Panc1 (cell line): ENCODE results near the gene COL16A1. TPM values are rescaled to one million over a fixed set of nuclear protein-coding genes. Genes with fewer than 3 reads are reported as not detected.

Experiments used
- ATAC-seq: fragments of 200-7000 bp; cut with Tn5 transposase; 2 replicates; pipeline ENCODE4 v1.9.1; 2020; ENCODE audit warnings: mild to moderate bottlenecking, moderate library complexity
- BruUV-seq: library from RNA; stranded (reverse); fragments of 400-500 nt; replicated peaks from 2 replicates; lab custom pipeline; 2021; lab: Mats Ljungman, UMichigan
- CTCF ChIA-PET: fragments of 300-600 bp; sonication (Branson Sonifier 250); formaldehyde crosslinking; loops from one replicate; lab custom pipeline; 2022; ENCODE audit warnings: antibody characterized with exemption; lab: Charles Lee
- POLR2A ChIA-PET: fragments of 300-600 bp; sonication (Branson Sonifier 250); formaldehyde crosslinking; loops from one replicate; lab custom pipeline; 2022; ENCODE audit warnings: antibody characterized with exemption; lab: Charles Lee
- DNase-seq: peaks from one replicate; pipeline ENCODE4 v3.0.0-alpha.2; 2010; ENCODE audit warnings: low read depth, low spot score
- H3K27ac ChIP-seq: 2 replicates; pipeline ENCODE4 v1.5.1; 2011; ENCODE audit warnings: mild to moderate bottlenecking, low read length, inconsistent platforms
- H3K27me3 ChIP-seq: fragments of 200-500 bp; sonication (Bioruptor generic); 2 replicates; pipeline ENCODE4 v1.6.0; 2014; ENCODE audit warnings: low read length, inconsistent platforms; ENCODE audit not compliant: control insufficient read depth, insufficient read depth
- H3K36me3 ChIP-seq: fragments of 200-500 bp; sonication (Bioruptor generic); 2 replicates; pipeline ENCODE4 v1.5.1; 2014; ENCODE audit warnings: inconsistent platforms, mild to moderate bottlenecking, low read length, moderate library complexity; ENCODE audit not compliant: control insufficient read depth, insufficient read depth
- H3K4me1 ChIP-seq: 2 replicates; pipeline ENCODE4 v1.5.1; 2011; ENCODE audit warnings: inconsistent platforms, mild to moderate bottlenecking, low read length, moderate library complexity; ENCODE audit not compliant: control insufficient read depth, insufficient read depth
- H3K4me3 ChIP-seq, 2 experiments: 2 replicates each; pipeline ENCODE4 v1.5.1; 2011 to 2012; ENCODE audit warnings: low read depth in 2 of 2, low read length in 2 of 2, mild to moderate bottlenecking in 2 of 2, inconsistent platforms in 1 of 2, moderate library complexity in 1 of 2
- H3K9me3 ChIP-seq: fragments of 200-500 bp; sonication (Bioruptor generic); 2 replicates; pipeline ENCODE4 v1.5.1; 2014; ENCODE audit warnings: low read depth, mild to moderate bottlenecking, inconsistent platforms, low read length, moderate library complexity; ENCODE audit not compliant: control insufficient read depth, insufficient read depth
- CTCF ChIP-seq: fragments of 450-650 bp; IDR thresholded peaks from 2 replicates; pipeline ENCODE4 v1.5.1; 2017; ENCODE audit warnings: mild to moderate bottlenecking
- POLR2AphosphoS5 ChIP-seq: IDR thresholded peaks from 2 replicates; pipeline ENCODE4 v1.6.1; 2012; ENCODE audit warnings: mild to moderate bottlenecking, low read depth, low read length, moderate library complexity
- REST ChIP-seq, 2 experiments: IDR thresholded peaks; 2 replicates each; pipeline ENCODE4 v1.6.1; 2011 to 2012; ENCODE audit warnings: low read depth in 2 of 2, control low read depth in 1 of 2, low read length in 1 of 2, mild to moderate bottlenecking in 1 of 2, moderate library complexity in 1 of 2; ENCODE audit not compliant: insufficient read depth in 1 of 2
- SIN3A ChIP-seq: IDR thresholded peaks from 2 replicates; pipeline ENCODE4 v1.6.1; 2012; ENCODE audit warnings: low read depth, mild to moderate bottlenecking, low read length, moderate library complexity, borderline replicate concordance; ENCODE audit not compliant: insufficient read depth
- TCF7L2 ChIP-seq: IDR thresholded peaks from 2 replicates; pipeline ENCODE4 v1.6.1; 2011; ENCODE audit warnings: mild to moderate bottlenecking, low read depth, low read length, inconsistent platforms
- in situ Hi-C: cut with HindIII; loops from 2 replicates; pipeline ENCODE4 v1.10.0; 2016; ENCODE audit warnings: low sequenced_read_pairs, low pct_unique_long_range_greater_than_20kb
- intact Hi-C: fragments of 100-400 bp; cut with micrococcal nuclease; formaldehyde crosslinking; loops from one replicate; pipeline ENCODE4 v1.10.0; 2022; ENCODE audit not compliant: unreplicated experiment
- total RNA-seq: library from RNA; stranded (reverse); gene quantifications from one replicate; pipeline ENCODE4 v1.2.1, GENCODE V29; 2021; ENCODE audit not compliant: unreplicated experiment

The COL16A1 gene
- total RNA-seq, 1 experiment from 2014 or later: 7.6 TPM

- BruUV-seq: no TSS peak
- CTCF ChIA-PET: interaction anchor here (0.7 kb wide), 2 partner anchors 13 to 1826 kb away, joined by 6 to 11 read pairs; no protein-coding TSS in a partner anchor
- no peak for DNase-seq
- H3K27ac ChIP-seq: no peak overlapping the region
- H3K4me3 ChIP-seq: no peak overlapping the region
- ATAC-seq: no peak
- no peaks in the 10 kb centered on the region for H3K9me3 ChIP-seq
- intact Hi-C loops (no loop called here), in situ Hi-C loops (no loop called here)
- H3K36me3 ChIP-seq: no peaks in the 10 kb centered on the region
- no peaks in the 10 kb centered on the region; the same call in none of the 2 replicates for H3K4me1 ChIP-seq
- no peak for TF ChIP-seq POLR2AphosphoS5
- no peak for TF ChIP-seq TCF7L2
- no peak for TF ChIP-seq REST (IDR thresholded peaks at IDR 0.05; ENCODE audit: insufficient read depth in 1 of 2, low read depth in 2 of 2, low read length in 1 of 2)
- TF ChIP-seq SIN3A: no peak
- TF ChIP-seq CTCF: no peak
- H3K27me3 ChIP-seq: no peaks in the 10 kb centered on the region
- POLR2A ChIA-PET: no interaction called here
Observed at GRCh38 chr1:31675756-31676155, 28.1 kb downstream of the COL16A1 start.

- no peak for DNase-seq
- in situ Hi-C loops: no loop called here
- Histone ChIP-seq H3K36me3 (no peaks in the 10 kb centered on the region), H3K27me3 (no peaks in the 10 kb centered on the region), H3K9me3 (no peaks in the 10 kb centered on the region), H3K27ac (no peak overlapping the region), H3K4me3 (no peak overlapping the region), H3K4me1 (peaks cover 6% of the 10 kb centered on the region)
- intact Hi-C loops: no loop called here
- POLR2A ChIA-PET: interaction anchor here (0.5 kb wide), 1 partner anchor 478 kb away, joined by 6 read pairs; no protein-coding TSS in a partner anchor
- ATAC-seq: no peak
- no TSS peak for BruUV-seq
- CTCF ChIA-PET: interaction anchor here (0.6 to 0.7 kb wide), 3 partner anchors 12 to 1825 kb away, joined by 3 to 11 read pairs (median 6); no protein-coding TSS in a partner anchor
- no peak for TF ChIP-seq REST (IDR thresholded peaks at IDR 0.05; ENCODE audit: insufficient read depth in 1 of 2, low read depth in 2 of 2, low read length in 1 of 2)
- no peak for TF ChIP-seq POLR2AphosphoS5
- no peak for TF ChIP-seq TCF7L2
- no peak for TF ChIP-seq SIN3A
- TF ChIP-seq CTCF: no peak
Observed at GRCh38 chr1:31675161-31675560, 28.7 kb downstream of the COL16A1 start.
